Activated CD4-positive, alpha-beta T cell treated with anti-CD3 and anti-CD28 coated beads for 24 hours (primary cell): ENCODE measurements around the gene BRD8.

Experiments
- DNase-seq, 2 donors: peaks; one replicate each; pipeline ENCODE4 v3.0.0-alpha.2; 2020; ENCODE audit warnings: low read depth in 2 of 2

BRD8 gene

DNA sequence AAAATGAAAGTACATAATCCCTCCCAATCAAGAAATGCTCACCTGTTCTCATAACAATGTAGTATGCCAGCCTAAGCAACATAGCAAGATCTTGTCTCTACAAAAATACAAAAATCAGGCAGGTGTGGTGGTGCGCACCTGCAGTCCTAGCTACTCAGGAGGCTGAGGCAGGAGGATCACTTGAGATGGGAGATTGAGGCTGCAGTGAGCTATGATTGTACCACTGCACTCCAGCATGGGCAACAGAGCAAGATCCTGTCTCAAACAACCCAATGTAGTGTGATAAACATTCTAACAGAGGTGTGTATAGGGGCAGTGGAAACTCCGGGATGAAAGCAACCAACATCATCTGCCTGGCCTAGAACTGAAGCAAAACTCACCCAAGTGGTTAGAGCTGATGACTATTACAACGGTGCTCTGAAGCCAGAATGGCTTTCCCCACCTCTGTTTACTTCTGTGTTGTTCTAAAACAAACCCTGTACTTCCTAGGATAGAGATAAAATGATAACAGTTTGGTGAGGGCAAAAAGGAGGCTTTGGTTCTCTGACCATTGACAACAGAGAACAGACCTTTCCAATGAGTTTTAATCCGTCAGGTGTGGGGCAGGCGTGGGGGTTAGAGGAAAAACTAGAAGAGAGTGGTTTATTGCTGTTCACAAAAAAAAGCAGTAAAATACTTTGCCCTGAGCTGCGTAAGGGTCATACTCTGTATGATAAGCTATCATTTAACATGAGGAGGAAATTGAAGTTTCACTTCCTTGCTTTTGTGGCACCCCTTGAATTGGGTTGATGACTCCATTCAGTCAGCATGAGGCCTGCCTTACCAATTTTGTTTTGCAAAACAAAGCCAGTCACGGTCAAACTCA is 75.7 kb downstream of the BRD8 start:
- no peak for DNase-seq

DNA sequence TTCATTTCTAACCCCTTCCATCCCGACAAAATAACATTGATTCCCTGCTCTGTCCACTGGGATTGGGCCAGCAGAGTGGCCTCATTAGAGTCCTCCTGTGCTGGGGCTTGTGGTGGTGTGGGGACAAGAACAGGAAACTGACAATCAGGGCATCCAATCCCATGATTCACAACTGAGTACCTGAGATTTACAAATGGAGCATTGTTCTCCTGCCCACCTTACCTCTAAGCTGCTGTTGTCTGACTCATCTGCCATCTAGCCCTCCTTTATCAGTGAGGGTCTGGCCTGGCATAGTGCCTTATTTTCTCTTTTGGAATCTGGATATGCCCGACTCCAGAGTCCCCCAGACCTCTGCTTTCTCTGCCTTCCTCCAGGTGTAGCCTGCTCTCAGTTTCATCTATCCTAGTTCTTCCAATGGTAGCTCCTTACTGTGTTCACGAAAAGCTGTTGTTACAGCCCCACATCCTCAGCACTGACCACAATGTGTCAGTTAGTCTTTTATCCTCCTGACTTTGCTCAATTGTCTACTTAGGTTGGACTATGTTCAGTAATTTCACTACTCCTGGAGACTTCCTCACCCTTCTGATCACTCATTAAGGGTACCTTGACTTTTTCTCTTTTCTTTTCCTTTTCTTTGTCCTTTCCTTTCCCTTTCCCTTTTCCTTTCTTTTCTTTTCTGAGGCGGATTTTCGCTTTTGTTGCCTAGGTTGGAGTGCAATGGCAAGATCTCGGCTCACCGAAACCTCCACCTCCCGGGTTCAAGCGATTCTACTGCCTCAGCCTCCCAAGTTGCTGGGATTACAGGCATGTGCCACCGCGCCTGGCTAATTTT is 81.2 kb downstream of the BRD8 start:
- no peak for DNase-seq

DNA sequence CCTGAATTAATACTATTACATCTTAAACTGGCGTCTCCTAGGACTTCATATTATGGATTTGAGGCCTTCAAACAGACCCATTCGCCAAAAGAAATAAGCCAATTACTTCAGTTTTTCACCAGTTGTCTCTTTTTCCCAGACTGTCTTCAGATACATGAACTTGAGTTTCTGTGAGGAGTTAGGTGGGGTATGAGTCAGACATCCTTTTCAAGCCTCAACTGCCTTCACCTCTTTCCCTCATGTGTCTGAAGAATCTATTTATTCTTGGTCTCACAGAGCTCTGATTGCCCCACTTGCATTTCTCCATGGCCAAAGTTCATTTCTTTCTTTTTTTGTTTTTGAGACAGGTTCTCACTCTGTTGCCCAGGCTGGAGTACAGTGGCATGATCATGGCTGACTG is 82.1 kb downstream of the BRD8 start:
- no peak for DNase-seq

GRCh38 chr5:138095100-138095907 is 83.1 kb downstream of the BRD8 start:
- no peak for DNase-seq

GRCh38 chr5:138093036-138093435 is 85.4 kb downstream of the BRD8 start:
- no peak for DNase-seq

DNA sequence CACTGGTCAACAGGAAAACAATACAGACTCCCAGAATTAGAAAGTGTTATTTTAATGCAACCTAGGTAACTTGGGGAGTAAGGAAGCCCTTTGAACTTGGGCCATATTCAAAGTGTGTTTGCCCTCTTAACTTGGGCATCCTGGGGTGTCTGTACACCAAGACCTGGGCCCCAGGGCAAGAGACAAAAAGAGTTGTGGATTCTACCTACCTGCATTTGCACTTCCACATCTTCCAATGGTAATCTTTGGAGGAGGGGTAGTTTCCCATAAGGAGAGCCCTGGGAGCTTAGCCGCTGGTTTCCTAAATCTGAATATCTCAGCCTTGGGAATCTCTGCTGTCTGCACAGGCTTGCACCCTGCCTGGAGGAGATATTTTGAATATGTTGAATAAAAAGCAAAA is 86.1 kb downstream of the BRD8 start:
- no peak for DNase-seq

DNA sequence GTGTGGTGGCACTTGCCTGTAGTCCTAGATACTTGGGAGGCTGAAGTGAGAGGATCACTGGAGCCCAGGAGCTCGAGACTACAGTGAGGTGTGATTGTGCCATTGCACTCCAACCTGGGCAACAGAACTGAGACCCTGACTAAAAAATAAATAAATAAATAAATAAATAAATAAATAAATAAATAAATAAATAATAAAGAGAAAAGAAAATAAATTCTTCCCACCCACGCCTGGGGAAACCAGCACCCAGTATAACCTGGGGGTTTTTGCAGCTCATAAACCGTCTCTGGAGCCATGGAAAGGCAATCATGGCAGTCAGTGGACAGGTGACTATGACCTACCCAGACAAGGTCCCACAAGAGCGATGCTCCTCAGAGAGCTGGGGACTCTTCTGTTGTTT is 86.7 kb downstream of the BRD8 start:
- DNase-seq: no peak
